K562 (cell line): ENCODE results near the gene CCDC116. TPM values are rescaled to one million over a fixed set of nuclear protein-coding genes. Genes with fewer than 3 reads are reported as not detected.

Experiments used
- CBX5 ChIP-seq: IDR thresholded peaks from 2 replicates; pipeline ENCODE4 v1.6.1; 2014; ENCODE audit warnings: low read depth, borderline replicate concordance
- FIP1L1 ChIP-seq: fragments of 200-400 bp; formaldehyde crosslinking; IDR thresholded peaks from 2 replicates; pipeline ENCODE4 v1.6.1; 2018; ENCODE audit warnings: mild to moderate bottlenecking, low read depth, low read length; ENCODE audit not compliant: poor library complexity, severe bottlenecking
- GABPB2 ChIP-seq: fragments of 250-450 bp; sonication (Bioruptor Pico); conservative IDR thresholded peaks from 2 replicates; pipeline ENCODE4 v1.5.1; 2021; ENCODE audit warnings: mild to moderate bottlenecking
- KDM5B ChIP-seq: fragments of 200-600 bp; sonication (generic); IDR thresholded peaks from 2 replicates; pipeline ENCODE4 v1.6.1; 2012; ENCODE audit warnings: low read depth, mild to moderate bottlenecking, moderate library complexity, low read length, control low read depth, inconsistent platforms; ENCODE audit not compliant: insufficient replicate concordance
- MAFF ChIP-seq: IDR thresholded peaks from 2 replicates; pipeline ENCODE4 v1.6.1; 2012; ENCODE audit warnings: low read length, improper control_type of control experiment
- NCOA4 ChIP-seq: fragments of 450-650 bp; IDR thresholded peaks from 2 replicates; pipeline ENCODE4 v1.6.1; 2018; ENCODE audit warnings: mild to moderate bottlenecking; ENCODE audit not compliant: partially characterized antibody
- NEUROD1 ChIP-seq: fragments of 150-350 bp; IDR thresholded peaks from 2 replicates; pipeline ENCODE4 v1.6.1; 2014; ENCODE audit warnings: borderline replicate concordance, low read length, low read depth; ENCODE audit not compliant: partially characterized antibody
- RBFOX2 ChIP-seq: fragments of 200-400 bp; formaldehyde crosslinking; IDR thresholded peaks from 2 replicates; pipeline ENCODE4 v1.6.1; 2017; ENCODE audit warnings: low read depth, mild to moderate bottlenecking, low read length, moderate library complexity
- RFX1 ChIP-seq: fragments of 450-650 bp; IDR thresholded peaks from 2 replicates; pipeline ENCODE4 v1.6.1; 2016; ENCODE audit warnings: mild to moderate bottlenecking, moderate library complexity
- SIN3B ChIP-seq: fragments of 450-650 bp; IDR thresholded peaks from 2 replicates; pipeline ENCODE4 v1.6.1; 2017; ENCODE audit warnings: low read depth, mild to moderate bottlenecking, moderate library complexity
- ZNF699 ChIP-seq: fragments of 250-450 bp; sonication (Bioruptor Pico); IDR thresholded peaks from 2 replicates; pipeline ENCODE4 v1.8.0; 2021; ENCODE audit warnings: mild to moderate bottlenecking, moderate library complexity; ENCODE audit not compliant: insufficient replicate concordance
- ZNF778 ChIP-seq: fragments of 450-650 bp; formaldehyde crosslinking; IDR thresholded peaks from 2 replicates; pipeline ENCODE4 v1.4.0; 2020; ENCODE audit warnings: mild to moderate bottlenecking, moderate library complexity
- ZSCAN32 ChIP-seq: fragments of 450-650 bp; formaldehyde crosslinking; IDR thresholded peaks from 2 replicates; pipeline ENCODE4 v1.4.0; 2020; ENCODE audit warnings: mild to moderate bottlenecking, moderate library complexity
- polyA plus RNA-seq, 8 experiments: library from polyadenylated mRNA; depleted of rRNA in 4 of 8; stranded (reverse) in 5 of 8; unstranded in 3 of 8; fragments of >200 nt; fragmentation: Nextera tagmentation in 2 of 8; fragmentation: Illumina TruSeq in 1 of 8; extraction: Ambion mirVana in 2 of 8; extraction: Trizol in 1 of 8; gene quantifications; 2 replicates each; pipeline versions ENCODE4 v1.2.1 to v1.2.3, GENCODE V29; 2011 to 2014; ENCODE audit warnings: inconsistent platforms in 1 of 8, missing spikeins in 1 of 8
- total RNA-seq, 7 experiments: library from RNA; depleted of rRNA in 6 of 7; stranded (reverse); fragments of >200 nt in 6 of 7; fragmentation: Illumina TruSeq in 2 of 7; extraction: Trizol in 2 of 7; gene quantifications; 2 replicates each; pipeline versions ENCODE4 v1.2.1 to v1.2.3, GENCODE V29; 2011 to 2021; ENCODE audit warnings: low replicate concordance in 1 of 7
- TF ChIP-seq, protein P1 (sequence below): fragments of 450-650 bp; formaldehyde crosslinking; conservative IDR thresholded peaks from 2 replicates; pipeline ENCODE4 v1.4.0; 2022; ENCODE audit warnings: mild to moderate bottlenecking, missing genetic modification characterization
- TF ChIP-seq, protein P2 (sequence below): sonication (generic); formaldehyde crosslinking; IDR thresholded peaks from 2 replicates; pipeline ENCODE4 v1.8.1; 2023; ENCODE audit warnings: missing genetic modification reagents, mild to moderate bottlenecking, borderline replicate concordance
- TF ChIP-seq, protein P3 (sequence below), 2 experiments: fragments of 450-650 bp in 1 of 2; sonication (generic) in 1 of 2; formaldehyde crosslinking in 1 of 2; IDR thresholded peaks in 1 of 2; conservative IDR thresholded peaks in 1 of 2; 2 replicates each; pipeline versions ENCODE4 v1.6.1 to v1.8.1; 2016 to 2023; ENCODE audit warnings: mild to moderate bottlenecking in 2 of 2, moderate library complexity in 2 of 2, inconsistent platforms in 1 of 2, missing genetic modification reagents in 1 of 2
- TF ChIP-seq, protein P4 (sequence below), 2 experiments: fragments of 250-450 bp in 1 of 2; fragments of 450-650 bp in 1 of 2; sonication (Bioruptor Pico) in 1 of 2; IDR thresholded peaks; 2 replicates each; pipeline versions ENCODE4 v1.6.1 to v1.8.0; 2016 to 2021; ENCODE audit warnings: mild to moderate bottlenecking in 2 of 2, moderate library complexity in 2 of 2, missing compliant biosample characterization in 1 of 2, missing genetic modification characterization in 1 of 2
- TF ChIP-seq, protein P5 (sequence below): sonication (generic); formaldehyde crosslinking; IDR thresholded peaks from 2 replicates; pipeline ENCODE4 v1.8.0; 2022; ENCODE audit warnings: mild to moderate bottlenecking, missing genetic modification reagents

CCDC116 gene
- total and polyA plus RNA-seq, 9 of the 15 experiments (the other 6 are each of a cell fraction or from before 2014, with no cell fraction given), result 1.6 to 11.3 (median 4.7) TPM

DNA sequence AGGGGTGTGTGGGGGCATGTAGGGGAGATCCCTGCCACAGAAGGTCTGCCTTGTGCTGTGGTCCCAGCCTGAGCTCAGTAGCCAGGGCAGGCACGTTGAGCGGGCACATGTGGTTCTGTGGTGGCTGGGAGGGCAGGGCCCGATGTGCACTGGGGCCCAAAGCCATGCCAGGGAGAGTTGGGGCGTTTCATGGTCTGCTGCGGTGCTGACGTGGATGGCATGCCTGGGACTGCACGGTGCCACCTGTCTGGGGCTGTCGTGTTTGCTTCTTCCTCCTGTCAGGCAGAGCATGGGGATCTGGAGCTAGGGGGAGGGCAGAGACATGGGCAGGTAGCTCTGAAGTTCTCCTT is 52.6 kb downstream of the CCDC116 start (continued):
- TF ChIP-seq ZNF778 (CRISPR knock-in tag) (no peak), SIN3B (no peak), NCOA4 (no peak), ZNF699 (CRISPR knock-in tag) (peak; percentile 26), KDM5B (no peak), CBX5 (no peak), RBFOX2 (peak; percentile 67), RFX1 (no peak), FIP1L1 (no peak), ZSCAN32 (CRISPR knock-in tag) (no peak), GABPB2 (CRISPR knock-in tag) (peak; percentile 64; the same call in 1 of the 2 replicates), NEUROD1 (no peak), MAFF (no peak)
- TF ChIP-seq, protein P1, sequence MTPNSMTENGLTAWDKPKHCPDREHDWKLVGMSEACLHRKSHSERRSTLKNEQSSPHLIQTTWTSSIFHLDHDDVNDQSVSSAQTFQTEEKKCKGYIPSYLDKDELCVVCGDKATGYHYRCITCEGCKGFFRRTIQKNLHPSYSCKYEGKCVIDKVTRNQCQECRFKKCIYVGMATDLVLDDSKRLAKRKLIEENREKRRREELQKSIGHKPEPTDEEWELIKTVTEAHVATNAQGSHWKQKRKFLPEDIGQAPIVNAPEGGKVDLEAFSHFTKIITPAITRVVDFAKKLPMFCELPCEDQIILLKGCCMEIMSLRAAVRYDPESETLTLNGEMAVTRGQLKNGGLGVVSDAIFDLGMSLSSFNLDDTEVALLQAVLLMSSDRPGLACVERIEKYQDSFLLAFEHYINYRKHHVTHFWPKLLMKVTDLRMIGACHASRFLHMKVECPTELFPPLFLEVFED, result 0 out of 2 replicates have a peak, but pooled peaks have one; percentile 11
- TF ChIP-seq, protein P2, sequence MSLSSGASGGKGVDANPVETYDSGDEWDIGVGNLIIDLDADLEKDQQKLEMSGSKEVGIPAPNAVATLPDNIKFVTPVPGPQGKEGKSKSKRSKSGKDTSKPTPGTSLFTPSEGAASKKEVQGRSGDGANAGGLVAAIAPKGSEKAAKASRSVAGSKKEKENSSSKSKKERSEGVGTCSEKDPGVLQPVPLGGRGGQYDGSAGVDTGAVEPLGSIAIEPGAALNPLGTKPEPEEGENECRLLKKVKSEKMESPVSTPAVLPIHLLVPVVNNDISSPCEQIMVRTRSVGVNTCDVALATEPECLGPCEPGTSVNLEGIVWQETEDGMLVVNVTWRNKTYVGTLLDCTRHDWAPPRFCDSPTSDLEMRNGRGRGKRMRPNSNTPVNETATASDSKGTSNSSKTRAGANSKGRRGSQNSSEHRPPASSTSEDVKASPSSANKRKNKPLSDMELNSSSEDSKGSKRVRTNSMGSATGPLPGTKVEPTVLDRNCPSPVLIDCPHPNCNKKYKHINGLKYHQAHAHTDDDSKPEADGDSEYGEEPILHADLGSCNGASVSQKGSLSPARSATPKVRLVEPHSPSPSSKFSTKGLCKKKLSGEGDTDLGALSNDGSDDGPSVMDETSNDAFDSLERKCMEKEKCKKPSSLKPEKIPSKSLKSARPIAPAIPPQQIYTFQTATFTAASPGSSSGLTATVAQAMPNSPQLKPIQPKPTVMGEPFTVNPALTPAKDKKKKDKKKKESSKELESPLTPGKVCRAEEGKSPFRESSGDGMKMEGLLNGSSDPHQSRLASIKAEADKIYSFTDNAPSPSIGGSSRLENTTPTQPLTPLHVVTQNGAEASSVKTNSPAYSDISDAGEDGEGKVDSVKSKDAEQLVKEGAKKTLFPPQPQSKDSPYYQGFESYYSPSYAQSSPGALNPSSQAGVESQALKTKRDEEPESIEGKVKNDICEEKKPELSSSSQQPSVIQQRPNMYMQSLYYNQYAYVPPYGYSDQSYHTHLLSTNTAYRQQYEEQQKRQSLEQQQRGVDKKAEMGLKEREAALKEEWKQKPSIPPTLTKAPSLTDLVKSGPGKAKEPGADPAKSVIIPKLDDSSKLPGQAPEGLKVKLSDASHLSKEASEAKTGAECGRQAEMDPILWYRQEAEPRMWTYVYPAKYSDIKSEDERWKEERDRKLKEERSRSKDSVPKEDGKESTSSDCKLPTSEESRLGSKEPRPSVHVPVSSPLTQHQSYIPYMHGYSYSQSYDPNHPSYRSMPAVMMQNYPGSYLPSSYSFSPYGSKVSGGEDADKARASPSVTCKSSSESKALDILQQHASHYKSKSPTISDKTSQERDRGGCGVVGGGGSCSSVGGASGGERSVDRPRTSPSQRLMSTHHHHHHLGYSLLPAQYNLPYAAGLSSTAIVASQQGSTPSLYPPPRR (CRISPR knock-in tag), result no peak
- TF ChIP-seq, protein P3, sequence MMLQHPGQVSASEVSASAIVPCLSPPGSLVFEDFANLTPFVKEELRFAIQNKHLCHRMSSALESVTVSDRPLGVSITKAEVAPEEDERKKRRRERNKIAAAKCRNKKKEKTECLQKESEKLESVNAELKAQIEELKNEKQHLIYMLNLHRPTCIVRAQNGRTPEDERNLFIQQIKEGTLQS (IDR thresholded peaks at IDR 0.05), result no peak
- TF ChIP-seq, protein P3 (CRISPR knock-in tag; conservative IDR thresholded peaks at IDR 0.05), result no peak
- TF ChIP-seq, protein P4, sequence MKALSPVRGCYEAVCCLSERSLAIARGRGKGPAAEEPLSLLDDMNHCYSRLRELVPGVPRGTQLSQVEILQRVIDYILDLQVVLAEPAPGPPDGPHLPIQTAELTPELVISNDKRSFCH (CRISPR knock-in tag; IDR thresholded peaks at IDR 0.05), result no peak
- TF ChIP-seq, protein P4 (tag; IDR thresholded peaks at IDR 0.05), result no peak
- TF ChIP-seq, protein P5, sequence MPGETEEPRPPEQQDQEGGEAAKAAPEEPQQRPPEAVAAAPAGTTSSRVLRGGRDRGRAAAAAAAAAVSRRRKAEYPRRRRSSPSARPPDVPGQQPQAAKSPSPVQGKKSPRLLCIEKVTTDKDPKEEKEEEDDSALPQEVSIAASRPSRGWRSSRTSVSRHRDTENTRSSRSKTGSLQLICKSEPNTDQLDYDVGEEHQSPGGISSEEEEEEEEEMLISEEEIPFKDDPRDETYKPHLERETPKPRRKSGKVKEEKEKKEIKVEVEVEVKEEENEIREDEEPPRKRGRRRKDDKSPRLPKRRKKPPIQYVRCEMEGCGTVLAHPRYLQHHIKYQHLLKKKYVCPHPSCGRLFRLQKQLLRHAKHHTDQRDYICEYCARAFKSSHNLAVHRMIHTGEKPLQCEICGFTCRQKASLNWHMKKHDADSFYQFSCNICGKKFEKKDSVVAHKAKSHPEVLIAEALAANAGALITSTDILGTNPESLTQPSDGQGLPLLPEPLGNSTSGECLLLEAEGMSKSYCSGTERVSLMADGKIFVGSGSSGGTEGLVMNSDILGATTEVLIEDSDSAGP (CRISPR knock-in tag), result no peak
